Measurements from ENCODE around the gene TCAF1.

Gene TCAF1

GRCh38 chr7:143936087-143937009 lies 34.4 kb upstream of the TCAF1 start:
- Mint-ChIP-seq H3K27me3 (ENCODE audit: low read depth, poor library complexity) (peaks cover 7% of the 10 kb centered on the region), H3K4me3 (no peak overlapping the region), H3K9me3 (peaks cover 4% of the 10 kb centered on the region), H3K4me1 (no peaks in the 10 kb centered on the region), H3K36me3 (ENCODE audit: low read depth) (no peaks in the 10 kb centered on the region), H3K27ac (no peak overlapping the region)
- no peak for DNase-seq
- TF ChIP-seq, protein P1, sequence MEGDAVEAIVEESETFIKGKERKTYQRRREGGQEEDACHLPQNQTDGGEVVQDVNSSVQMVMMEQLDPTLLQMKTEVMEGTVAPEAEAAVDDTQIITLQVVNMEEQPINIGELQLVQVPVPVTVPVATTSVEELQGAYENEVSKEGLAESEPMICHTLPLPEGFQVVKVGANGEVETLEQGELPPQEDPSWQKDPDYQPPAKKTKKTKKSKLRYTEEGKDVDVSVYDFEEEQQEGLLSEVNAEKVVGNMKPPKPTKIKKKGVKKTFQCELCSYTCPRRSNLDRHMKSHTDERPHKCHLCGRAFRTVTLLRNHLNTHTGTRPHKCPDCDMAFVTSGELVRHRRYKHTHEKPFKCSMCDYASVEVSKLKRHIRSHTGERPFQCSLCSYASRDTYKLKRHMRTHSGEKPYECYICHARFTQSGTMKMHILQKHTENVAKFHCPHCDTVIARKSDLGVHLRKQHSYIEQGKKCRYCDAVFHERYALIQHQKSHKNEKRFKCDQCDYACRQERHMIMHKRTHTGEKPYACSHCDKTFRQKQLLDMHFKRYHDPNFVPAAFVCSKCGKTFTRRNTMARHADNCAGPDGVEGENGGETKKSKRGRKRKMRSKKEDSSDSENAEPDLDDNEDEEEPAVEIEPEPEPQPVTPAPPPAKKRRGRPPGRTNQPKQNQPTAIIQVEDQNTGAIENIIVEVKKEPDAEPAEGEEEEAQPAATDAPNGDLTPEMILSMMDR (IDR thresholded peaks at IDR 0.05) = no peak

- H3K36me3 Mint-ChIP-seq (ENCODE audit: low read depth) = no peaks in the 10 kb centered on the region
- H3K4me1 Mint-ChIP-seq = no peaks in the 10 kb centered on the region
- H3K9me3 Mint-ChIP-seq = peaks cover 4% of the 10 kb centered on the region
- no peak for DNase-seq
- TF ChIP-seq, protein P1 (IDR thresholded peaks at IDR 0.05) = no peak
- peaks cover 10% of the 10 kb centered on the region for H3K27me3 Mint-ChIP-seq (ENCODE audit: low read depth, poor library complexity)
- H3K4me3 Mint-ChIP-seq = no peak within 1 kb of the TSS
- peak within 1 kb of the TSS; percentile 30 for H3K27ac Mint-ChIP-seq
Observed at GRCh38 chr7:143934526-143935325, 32.8 kb upstream of the TCAF1 start, which contains the start of gene OR2F2. Gene OR2F2, plus strand, starts transcription at chr7:143935233. Its CDS starts 0 bp downstream, at chr7:143935233.

DNA sequence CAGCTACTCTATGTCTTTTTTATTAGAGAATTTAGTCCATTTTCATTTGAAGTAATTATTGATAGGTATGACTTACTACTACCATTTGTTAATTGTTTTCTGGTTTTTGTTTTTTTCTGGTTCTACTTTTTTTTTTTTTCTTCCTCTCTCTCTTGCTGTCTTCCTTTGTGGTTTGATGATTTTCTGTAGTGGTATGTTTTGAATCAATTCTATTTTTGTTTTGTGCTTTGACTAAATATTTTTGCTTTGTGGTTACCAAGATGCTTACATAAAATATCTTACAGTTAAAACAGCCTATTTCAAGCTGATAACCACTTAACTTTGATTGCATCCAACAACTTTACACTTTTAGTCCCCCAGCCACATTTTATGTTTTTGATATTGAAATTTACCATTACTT lies 29.8 kb upstream of the TCAF1 start:
- Mint-ChIP-seq H3K27ac (no peak overlapping the region), H3K27me3 (ENCODE audit: low read depth, poor library complexity) (peaks cover 10% of the 10 kb centered on the region), H3K9me3 (peaks cover 4% of the 10 kb centered on the region), H3K4me1 (no peaks in the 10 kb centered on the region), H3K4me3 (no peak overlapping the region), H3K36me3 (ENCODE audit: low read depth) (no peaks in the 10 kb centered on the region)
- TF ChIP-seq, protein P1 (IDR thresholded peaks at IDR 0.05) = no peak
- DNase-seq = no peak

DNA sequence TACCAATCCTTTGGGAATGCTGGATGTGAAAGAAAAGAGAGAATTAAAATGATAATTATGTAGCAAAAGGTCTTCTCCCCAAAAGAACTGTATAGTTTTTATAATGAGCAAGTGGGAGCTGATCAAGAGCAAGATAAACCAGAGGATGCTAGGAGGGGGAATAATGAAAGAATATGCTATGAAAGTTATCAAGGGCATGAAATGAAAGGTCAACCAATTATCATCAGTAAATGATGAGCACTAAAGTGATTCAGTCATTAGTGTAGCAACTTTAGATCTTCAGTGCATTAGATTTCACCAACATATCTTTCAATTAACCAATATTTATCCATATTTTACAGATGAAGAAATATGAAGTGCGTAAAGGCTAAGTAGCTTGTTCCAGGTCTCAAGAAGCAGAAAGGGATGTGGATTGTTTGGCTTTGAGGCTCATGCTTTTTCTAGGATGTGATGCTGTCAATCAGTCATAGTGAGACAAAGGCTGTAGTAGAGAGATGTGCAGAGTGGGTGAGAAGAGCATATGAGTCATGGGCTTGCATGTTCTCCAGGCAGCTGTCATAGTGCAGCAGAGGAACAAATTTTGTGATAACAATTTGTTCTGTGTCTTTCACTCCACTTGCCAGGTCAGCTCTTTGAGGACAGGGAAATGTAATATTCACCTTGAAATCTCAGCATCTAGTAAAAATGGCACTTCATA lies 27.4 kb upstream of the TCAF1 start:
- DNase-seq = no peak
- Mint-ChIP-seq H3K27me3 (ENCODE audit: low read depth, poor library complexity) (peaks cover 4% of the 10 kb centered on the region), H3K27ac (no peak overlapping the region), H3K4me3 (no peak overlapping the region), H3K36me3 (ENCODE audit: low read depth) (no peaks in the 10 kb centered on the region), H3K9me3 (peaks cover 4% of the 10 kb centered on the region), H3K4me1 (no peaks in the 10 kb centered on the region)
- TF ChIP-seq, protein P1 (IDR thresholded peaks at IDR 0.05) = no peak

- no peaks in the 10 kb centered on the region for H3K9me3 Mint-ChIP-seq
- no peaks in the 10 kb centered on the region for H3K4me1 Mint-ChIP-seq
- H3K4me3 Mint-ChIP-seq = no peak overlapping the region
- no peak for DNase-seq
- TF ChIP-seq, protein P1 (IDR thresholded peaks at IDR 0.05) = no peak
- no peaks in the 10 kb centered on the region for H3K36me3 Mint-ChIP-seq (ENCODE audit: low read depth)
- H3K27me3 Mint-ChIP-seq (ENCODE audit: low read depth, poor library complexity) = no peaks in the 10 kb centered on the region
- H3K27ac Mint-ChIP-seq = no peak overlapping the region
Observed at GRCh38 chr7:143924851-143925250, 22.9 kb upstream of the TCAF1 start.

Measured in nephron progenitor cell (in vitro differentiated cells).